Inflammatory macrophage treated with lipopolysaccharide for 4 hours (primary cell): ENCODE measurements around the gene ALDH3A1.

ENCODE experiments used
- DNase-seq: peaks from one replicate; pipeline ENCODE4 v3.0.0-alpha.2; 2020

Gene ALDH3A1

GRCh38 chr17:19740933-19741332 lies 7.2 kb downstream of the ALDH3A1 start:
- DNase-seq: no peak

GRCh38 chr17:19739241-19740201 lies 8.6 kb downstream of the ALDH3A1 start:
- DNase-seq: no peak

GRCh38 chr17:19738757-19739156 lies 9.3 kb downstream of the ALDH3A1 start:
- no peak for DNase-seq

GRCh38 chr17:19738073-19738449 lies 10.0 kb downstream of the ALDH3A1 start:
- DNase-seq: no peak

- no peak for DNase-seq
Measured at GRCh38 chr17:19737305-19738072, 10.6 kb downstream of the ALDH3A1 start.

- DNase-seq: no peak
Measured at GRCh38 chr17:19736071-19736470, 12.0 kb downstream of the ALDH3A1 start.

GRCh38 chr17:19733953-19734526 lies 14.1 kb downstream of the ALDH3A1 start:
- no peak for DNase-seq

GRCh38 chr17:19731626-19732025 lies 16.5 kb downstream of the ALDH3A1 start:
- DNase-seq: no peak

GRCh38 chr17:19730843-19731242 lies 17.3 kb downstream of the ALDH3A1 start:
- DNase-seq: peak; percentile 53

- DNase-seq: no peak
Measured at GRCh38 chr17:19729900-19730299, 18.2 kb downstream of the ALDH3A1 start.

- peak; percentile 67 for DNase-seq
Measured at GRCh38 chr17:19728084-19728495, 20.0 kb downstream of the ALDH3A1 start.

- peak; percentile 94 for DNase-seq
Measured at GRCh38 chr17:19727501-19728078, 20.5 kb downstream of the ALDH3A1 start.

GRCh38 chr17:19726631-19727376 lies 21.3 kb downstream of the ALDH3A1 start:
- DNase-seq: peak; percentile 94

GRCh38 chr17:19725486-19725885 lies 22.6 kb downstream of the ALDH3A1 start:
- DNase-seq: peak; percentile 95

GRCh38 chr17:19724501-19725420 lies 23.3 kb downstream of the ALDH3A1 start:
- DNase-seq: peak; percentile 97

GRCh38 chr17:19723964-19724363 lies 24.1 kb downstream of the ALDH3A1 start:
- no peak for DNase-seq

GRCh38 chr17:19720631-19721426 lies 27.3 kb downstream of the ALDH3A1 start:
- DNase-seq: no peak

- peak; percentile 43 for DNase-seq
Measured at GRCh38 chr17:19720210-19720475, 28.0 kb downstream of the ALDH3A1 start.

GRCh38 chr17:19719355-19720209 lies 28.5 kb downstream of the ALDH3A1 start:
- no peak for DNase-seq
